Fibroblast of pulmonary artery (primary cell): ENCODE data around the gene DYRK2.

Source experiments
- DNase-seq: peaks from one replicate; pipeline ENCODE4 v3.0.0-alpha.2; 2010; ENCODE audit warnings: low read depth
- H3K4me3 ChIP-seq: replicated peaks from 2 replicates; pipeline ENCODE4 v1.5.1; 2011; ENCODE audit warnings: low read depth, mild to moderate bottlenecking, control low read depth, low read length, moderate library complexity
- CTCF ChIP-seq: IDR thresholded peaks from 2 replicates; pipeline ENCODE4 v1.5.1; 2011; ENCODE audit warnings: mild to moderate bottlenecking, control low read depth, low read length, inconsistent platforms; ENCODE audit errors: missing control alignments

DYRK2 gene

GRCh38 chr12:67638694-67639093, 9.9 kb upstream of the DYRK2 start:
- no peak for TF ChIP-seq CTCF
- DNase-seq: no peak
- H3K4me3 ChIP-seq: no peak overlapping the region

GRCh38 chr12:67640863-67641262, 7.7 kb upstream of the DYRK2 start:
- DNase-seq: no peak
- TF ChIP-seq CTCF: no peak
- H3K4me3 ChIP-seq: no peak overlapping the region

- DNase-seq: no peak
- H3K4me3 ChIP-seq: no peak overlapping the region
- TF ChIP-seq CTCF: no peak
Measured at GRCh38 chr12:67645126-67645525, 3.4 kb upstream of the DYRK2 start.

- DNase-seq: peak; percentile 52
- TF ChIP-seq CTCF: no peak
- H3K4me3 ChIP-seq: no peak overlapping the region
Measured at GRCh38 chr12:67645601-67646000, 2.9 kb upstream of the DYRK2 start.

- no peak for DNase-seq
- no peak for TF ChIP-seq CTCF
- H3K4me3 ChIP-seq: no peak overlapping the region
Measured at GRCh38 chr12:67646775-67647174, 1.8 kb upstream of the DYRK2 start.

GRCh38 chr12:67647181-67647798, 1.3 kb upstream of the DYRK2 start:
- no peak for TF ChIP-seq CTCF
- DNase-seq: no peak
- peak overlapping the region; percentile 82 for H3K4me3 ChIP-seq

GRCh38 chr12:67647799-67648520, 585 bp upstream of the DYRK2 start:
- H3K4me3 ChIP-seq: peak overlapping the region; percentile 82
- peak; percentile 88 for DNase-seq
- peak; percentile 45 for TF ChIP-seq CTCF
